ENCODE measurements around the gene TMEM97. TPM values are rescaled to one million over a fixed set of nuclear protein-coding genes. Genes with fewer than 3 reads are reported as not detected.

The TMEM97 gene
- total RNA-seq, 2 experiments from 2014 or later, result 2.6 to 3.7 TPM

- H3K27ac Mint-ChIP-seq, result peak overlapping the region; percentile 75
- Histone ChIP-seq H3K36me3 (ENCODE audit: insufficient read depth, low read length) (no peaks in the 10 kb centered on the region), H3K27me3 (ENCODE audit: control insufficient read depth in 1 of 2, insufficient read depth in 2 of 2, low read length in 2 of 2) (no peaks in the 10 kb centered on the region), H3K4me1 (ENCODE audit: insufficient read depth, low read length) (peaks cover 22% of the 10 kb centered on the region), H3K4me3 (ENCODE audit: low read length) (peak overlapping the region; percentile 83), H3K9me3 (ENCODE audit: control insufficient read depth in 1 of 2, insufficient read depth in 1 of 2, low read length in 2 of 2) (no peaks in the 10 kb centered on the region), H3K27ac (ENCODE audit: low read depth in 1 of 2, low read length in 2 of 2) (peak overlapping the region in 1 of 2 donors; percentile 29)
- TF ChIP-seq, protein P1, sequence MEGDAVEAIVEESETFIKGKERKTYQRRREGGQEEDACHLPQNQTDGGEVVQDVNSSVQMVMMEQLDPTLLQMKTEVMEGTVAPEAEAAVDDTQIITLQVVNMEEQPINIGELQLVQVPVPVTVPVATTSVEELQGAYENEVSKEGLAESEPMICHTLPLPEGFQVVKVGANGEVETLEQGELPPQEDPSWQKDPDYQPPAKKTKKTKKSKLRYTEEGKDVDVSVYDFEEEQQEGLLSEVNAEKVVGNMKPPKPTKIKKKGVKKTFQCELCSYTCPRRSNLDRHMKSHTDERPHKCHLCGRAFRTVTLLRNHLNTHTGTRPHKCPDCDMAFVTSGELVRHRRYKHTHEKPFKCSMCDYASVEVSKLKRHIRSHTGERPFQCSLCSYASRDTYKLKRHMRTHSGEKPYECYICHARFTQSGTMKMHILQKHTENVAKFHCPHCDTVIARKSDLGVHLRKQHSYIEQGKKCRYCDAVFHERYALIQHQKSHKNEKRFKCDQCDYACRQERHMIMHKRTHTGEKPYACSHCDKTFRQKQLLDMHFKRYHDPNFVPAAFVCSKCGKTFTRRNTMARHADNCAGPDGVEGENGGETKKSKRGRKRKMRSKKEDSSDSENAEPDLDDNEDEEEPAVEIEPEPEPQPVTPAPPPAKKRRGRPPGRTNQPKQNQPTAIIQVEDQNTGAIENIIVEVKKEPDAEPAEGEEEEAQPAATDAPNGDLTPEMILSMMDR (IDR thresholded peaks at IDR 0.05), result no peak
- H3K4me3 Mint-ChIP-seq, result peak overlapping the region; percentile 77
- intact Hi-C loops (cut with DNase I, micrococcal nuclease), result loop anchor here (2.0 kb wide), 2 partner anchors 14 to 54 kb away; partner anchors contain the start of gene TMEM97 (in 1 of the 2)
- H3K36me3 Mint-ChIP-seq (ENCODE audit: low read depth), result no peaks in the 10 kb centered on the region
- no peaks in the 10 kb centered on the region for H3K27me3 Mint-ChIP-seq
- POLR2A ChIA-PET, result interaction anchor here (1.9 to 6.1 kb wide), 3 partner anchors 13 to 37 kb away, joined by 14 to 34 read pairs (median 31); partner anchors contain the start of genes IFT20, POLDIP2 and TNFAIP1
- peaks cover 26% of the 10 kb centered on the region for H3K4me1 Mint-ChIP-seq (ENCODE audit: low read depth)
- no peaks in the 10 kb centered on the region for H3K9me3 Mint-ChIP-seq
- CTCF ChIA-PET, result interaction anchor here (0.7 to 1.8 kb wide), 3 partner anchors 44 to 773 kb away, joined by 3 to 4 read pairs (median 3); no protein-coding TSS in a partner anchor
- ATAC-seq (ENCODE audit: poor library complexity) (no peak), DNase-seq (peak in 5 of 14 experiments; percentile 11 to 55 (median 25))
These were observed 53.4 kb downstream of the TMEM97 start for GRCh38 chr17:28372203-28372944.

- CTCF ChIA-PET, result no interaction called here
These were observed 53.9 kb downstream of the TMEM97 start for GRCh38 chr17:28372945-28373274.

More at GRCh38 chr17:28372945-28373274, 53.9 kb downstream of the TMEM97 start:
- no peak for ATAC-seq (ENCODE audit: poor library complexity)
- no peaks in the 10 kb centered on the region for H3K27me3 Mint-ChIP-seq
- H3K9me3 ChIP-seq (ENCODE audit: control insufficient read depth in 1 of 2, insufficient read depth in 1 of 2, low read length in 2 of 2), result no peaks in the 10 kb centered on the region
- TF ChIP-seq, protein P1 (IDR thresholded peaks at IDR 0.05), result no peak
- POLR2A ChIA-PET, result interaction anchor here (5.5 to 6.1 kb wide), 2 partner anchors 12 to 16 kb away, joined by 31 to 34 read pairs; partner anchors contain the start of gene POLDIP2
- no peaks in the 10 kb centered on the region for H3K27me3 ChIP-seq (ENCODE audit: control insufficient read depth in 1 of 2, insufficient read depth in 2 of 2, low read length in 2 of 2)
- peak overlapping the region; percentile 77 for H3K4me3 Mint-ChIP-seq
- intact Hi-C loops (cut with DNase I, micrococcal nuclease), result loop anchor here (2.0 kb wide), 2 partner anchors 14 to 54 kb away; partner anchors contain the start of gene TMEM97 (in 1 of the 2)
- H3K4me1 ChIP-seq (ENCODE audit: insufficient read depth, low read length), result peaks cover 22% of the 10 kb centered on the region
- H3K27ac Mint-ChIP-seq, result no peak overlapping the region
- H3K36me3 ChIP-seq (ENCODE audit: insufficient read depth, low read length), result no peaks in the 10 kb centered on the region
- DNase-seq, result no peak
- H3K27ac ChIP-seq (ENCODE audit: low read depth in 1 of 2, low read length in 2 of 2), result no peak overlapping the region
- H3K4me1 Mint-ChIP-seq (ENCODE audit: low read depth), result peaks cover 26% of the 10 kb centered on the region
- no peaks in the 10 kb centered on the region for H3K9me3 Mint-ChIP-seq
- no peaks in the 10 kb centered on the region for H3K36me3 Mint-ChIP-seq (ENCODE audit: low read depth)
- peak overlapping the region; percentile 46 for H3K4me3 ChIP-seq (ENCODE audit: low read length)

Small RNA genes within 50 kb of the gene (microRNA-seq; reads per million reads assigned to microRNA genes)
- 1.2 reads per million for gene MIR4723 (ENCODE audit: borderline microRNAs expressed, borderline replicate concordance)

Other genes starting within 250 kb of the TMEM97 start
- gene IFT20, start 16.3 kb downstream of the TMEM97 start, total RNA-seq, result 10 to 100 TPM; 52.6 to 53.1 TPM
- gene TNFAIP1, start 16.6 kb downstream of the TMEM97 start, total RNA-seq, result 10 to 100 TPM in 1 of 2 experiments, 1 to 10 TPM in 1; 9.5 to 12.1 TPM
- 10 to 100 TPM; 22.1 to 23.9 TPM for gene POLDIP2, start 38.3 kb downstream of the TMEM97 start, total RNA-seq
- gene SEBOX, start 46.0 kb downstream of the TMEM97 start, total RNA-seq, result not detected
- gene VTN, start 51.1 kb downstream of the TMEM97 start, total RNA-seq, result under 1 TPM; 0.16 to 0.17 TPM
- gene SARM1, start 52.5 kb downstream of the TMEM97 start, total RNA-seq, result 10 to 100 TPM; 12.5 to 15.4 TPM
- under 1 TPM; 0.44 to 0.45 TPM for gene SLC46A1, start 87.0 kb downstream of the TMEM97 start, total RNA-seq
- not detected for gene SLC13A2, start 154.4 kb downstream of the TMEM97 start, total RNA-seq
- gene FOXN1, start 187.1 kb downstream of the TMEM97 start, total RNA-seq, result not detected
- gene UNC119, start 233.4 kb downstream of the TMEM97 start, total RNA-seq, result 10 to 100 TPM; 77.1 to 83.9 TPM

Data from CD4-positive, alpha-beta T cell (primary cell).